Measurements from ENCODE around the gene MMEL1. TPM values are rescaled to one million over a fixed set of nuclear protein-coding genes. Genes with fewer than 3 reads are reported as not detected.

Gene MMEL1
- total RNA-seq, 4 donors from 2014 or later, result 0.78 to 1.7 (median 0.80) TPM; not detected in 1

DNA sequence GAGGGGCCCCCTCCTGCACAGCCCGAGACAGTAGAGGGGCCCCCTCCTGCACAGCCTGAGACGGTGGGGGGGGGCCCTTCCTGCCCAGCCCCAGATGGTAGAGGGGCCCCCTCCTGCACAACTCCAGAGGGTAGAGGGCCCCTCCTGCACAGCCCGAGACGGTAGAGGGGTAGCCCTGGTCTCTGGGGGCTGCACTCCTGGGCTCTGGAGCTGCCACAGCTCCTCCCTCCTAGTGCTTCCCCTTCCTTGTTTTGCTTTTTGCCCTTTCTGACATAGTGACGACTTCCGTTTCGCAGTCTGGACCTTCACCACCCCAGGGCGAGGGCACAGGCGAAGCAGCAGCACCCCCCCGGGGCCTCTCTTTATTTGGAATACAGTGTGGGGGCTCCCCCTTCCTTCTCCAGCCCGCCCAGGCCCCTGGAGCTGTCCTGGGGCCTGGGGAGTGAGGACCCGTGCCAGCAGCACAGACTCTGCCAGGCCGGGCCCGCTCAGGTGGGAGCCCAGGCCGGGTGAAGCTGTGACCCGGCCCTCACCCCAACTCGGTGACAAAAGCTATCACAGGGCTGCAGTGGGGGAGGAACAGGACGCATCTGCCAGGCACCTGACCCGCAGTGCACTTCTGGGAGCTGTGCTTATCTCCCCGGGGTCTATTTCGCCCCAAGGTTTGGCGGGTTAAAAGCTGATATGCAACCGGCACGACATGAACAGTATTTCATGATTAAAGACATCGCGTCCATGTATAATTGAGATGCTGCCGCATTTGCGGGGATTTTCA is 47.3 kb downstream of the MMEL1 start:
- Histone ChIP-seq H3K9me3 (no peaks in the 10 kb centered on the region), H3K27me3 (peaks cover 0 to 5% (median 0%) of the 10 kb centered on the region in 4 donors), H3K36me3 (peaks cover 0 to 19% (median 10%) of the 10 kb centered on the region in 4 donors), H3K4me3 (peak overlapping the region; percentile 82 to 95 (median 88)), H3K27ac (replicated peaks in 1 of 4) (peak overlapping the region; percentile 92 to 99 (median 98)), H3K4me1 (peaks cover 22 to 49% (median 40%) of the 10 kb centered on the region in 4 donors)
- DNase-seq (ENCODE audit: extremely low spot score), result peak; percentile 94
- WGBS, result 0% methylated on average over 8 of the region's 28 CpGs
- TF ChIP-seq POLR2A (IDR thresholded peaks at IDR 0.05; ENCODE audit: low read depth), result peak; percentile 32
- TF ChIP-seq, protein P1, sequence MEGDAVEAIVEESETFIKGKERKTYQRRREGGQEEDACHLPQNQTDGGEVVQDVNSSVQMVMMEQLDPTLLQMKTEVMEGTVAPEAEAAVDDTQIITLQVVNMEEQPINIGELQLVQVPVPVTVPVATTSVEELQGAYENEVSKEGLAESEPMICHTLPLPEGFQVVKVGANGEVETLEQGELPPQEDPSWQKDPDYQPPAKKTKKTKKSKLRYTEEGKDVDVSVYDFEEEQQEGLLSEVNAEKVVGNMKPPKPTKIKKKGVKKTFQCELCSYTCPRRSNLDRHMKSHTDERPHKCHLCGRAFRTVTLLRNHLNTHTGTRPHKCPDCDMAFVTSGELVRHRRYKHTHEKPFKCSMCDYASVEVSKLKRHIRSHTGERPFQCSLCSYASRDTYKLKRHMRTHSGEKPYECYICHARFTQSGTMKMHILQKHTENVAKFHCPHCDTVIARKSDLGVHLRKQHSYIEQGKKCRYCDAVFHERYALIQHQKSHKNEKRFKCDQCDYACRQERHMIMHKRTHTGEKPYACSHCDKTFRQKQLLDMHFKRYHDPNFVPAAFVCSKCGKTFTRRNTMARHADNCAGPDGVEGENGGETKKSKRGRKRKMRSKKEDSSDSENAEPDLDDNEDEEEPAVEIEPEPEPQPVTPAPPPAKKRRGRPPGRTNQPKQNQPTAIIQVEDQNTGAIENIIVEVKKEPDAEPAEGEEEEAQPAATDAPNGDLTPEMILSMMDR (IDR thresholded peaks at IDR 0.05), result no peak
- peak; percentile 71 to 90 for TF ChIP-seq POLR2AphosphoS5 (IDR thresholded peaks at IDR 0.05)
- intact Hi-C loops (cut with DNase I), result loop anchor here (2.0 kb wide), 2 partner anchors 57 to 173 kb away; partner anchors contain the start of gene PEX10

DNA sequence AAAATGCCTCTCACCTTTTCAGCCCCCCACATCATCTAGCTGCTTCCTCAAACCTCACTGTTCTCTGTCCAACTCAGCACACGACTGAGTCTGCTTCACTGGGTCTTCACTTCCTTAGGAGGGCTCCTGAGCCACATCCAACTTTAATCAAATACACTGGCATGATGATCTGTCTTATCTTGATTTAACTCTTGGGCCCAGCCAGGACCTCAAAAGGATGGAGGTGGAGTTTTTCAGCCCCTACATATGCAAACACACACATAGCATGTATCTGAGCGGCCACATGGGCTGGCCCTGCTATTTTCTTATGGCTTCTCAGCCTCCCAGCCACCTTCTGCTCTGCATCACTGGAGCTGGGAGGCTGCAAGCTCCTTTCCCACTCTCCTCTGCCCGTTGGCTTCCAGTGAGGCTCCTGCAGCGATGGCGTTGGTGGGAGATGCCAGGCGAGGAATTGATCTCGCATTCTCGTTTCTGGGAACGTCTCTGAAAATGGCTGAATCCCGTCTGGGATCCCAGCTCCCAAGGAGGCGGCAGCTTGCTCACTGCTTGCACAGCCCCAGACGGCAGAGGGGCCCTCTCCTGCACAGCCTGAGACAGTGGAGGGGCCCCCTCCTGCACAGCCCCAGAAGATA is 48.0 kb downstream of the MMEL1 start:
- H3K4me1 ChIP-seq, result peaks cover 22 to 49% (median 40%) of the 10 kb centered on the region in 4 donors
- peak overlapping the region; percentile 92 to 99 (median 98) for H3K27ac ChIP-seq (replicated peaks in 1 of 4)
- H3K36me3 ChIP-seq, result peaks cover 0 to 16% (median 9%) of the 10 kb centered on the region in 4 donors
- peaks cover 0 to 12% (median 0%) of the 10 kb centered on the region in 4 donors for H3K27me3 ChIP-seq
- no peak for DNase-seq (ENCODE audit: extremely low spot score)
- H3K4me3 ChIP-seq, result peak overlapping the region; percentile 82 to 95 (median 88)
- no peak for TF ChIP-seq POLR2AphosphoS5 (IDR thresholded peaks at IDR 0.05)
- TF ChIP-seq POLR2A (IDR thresholded peaks at IDR 0.05; ENCODE audit: low read depth), result no peak
- TF ChIP-seq, protein P1 (IDR thresholded peaks at IDR 0.05), result no peak
- no peak for TF ChIP-seq EP300 (IDR thresholded peaks at IDR 0.05)
- intact Hi-C loops (cut with DNase I), result loop anchor here (2.0 kb wide), 1 partner anchor 172 kb away; the partner anchor contains the start of gene PEX10
- WGBS, result 30% methylated on average over 4 of the region's 12 CpGs
- no peaks in the 10 kb centered on the region for H3K9me3 ChIP-seq

DNA sequence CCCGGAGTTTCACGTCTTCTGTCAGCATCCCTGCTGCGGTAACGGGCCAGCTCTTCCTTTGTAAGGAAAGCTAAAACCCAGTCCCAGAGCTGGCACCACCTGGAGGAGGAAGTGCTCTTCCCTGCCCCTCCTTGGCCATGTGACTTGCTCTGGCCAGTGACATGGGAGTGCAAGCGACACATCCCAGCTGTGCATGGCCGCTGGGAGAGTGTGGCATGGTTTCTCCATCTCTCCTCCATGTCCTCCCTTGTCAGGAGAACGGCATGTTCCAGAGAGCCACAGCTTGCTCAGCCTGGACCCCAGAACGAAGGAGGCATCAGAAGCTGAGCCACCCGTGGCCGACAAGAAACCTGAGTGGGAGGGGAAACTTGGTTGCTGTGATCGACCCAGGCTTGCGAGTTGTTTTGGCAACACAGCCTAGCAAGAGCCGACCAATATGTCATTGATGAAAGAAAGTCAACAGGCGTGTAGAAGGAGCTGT is 48.9 kb downstream of the MMEL1 start:
- H3K27ac ChIP-seq (replicated peaks in 1 of 4), result peak overlapping the region in 1 of 4 donors; percentile 98
- intact Hi-C loops (cut with DNase I), result loop anchor here (2.0 kb wide), 1 partner anchor 171 kb away; the partner anchor contains the start of gene PEX10

DNA sequence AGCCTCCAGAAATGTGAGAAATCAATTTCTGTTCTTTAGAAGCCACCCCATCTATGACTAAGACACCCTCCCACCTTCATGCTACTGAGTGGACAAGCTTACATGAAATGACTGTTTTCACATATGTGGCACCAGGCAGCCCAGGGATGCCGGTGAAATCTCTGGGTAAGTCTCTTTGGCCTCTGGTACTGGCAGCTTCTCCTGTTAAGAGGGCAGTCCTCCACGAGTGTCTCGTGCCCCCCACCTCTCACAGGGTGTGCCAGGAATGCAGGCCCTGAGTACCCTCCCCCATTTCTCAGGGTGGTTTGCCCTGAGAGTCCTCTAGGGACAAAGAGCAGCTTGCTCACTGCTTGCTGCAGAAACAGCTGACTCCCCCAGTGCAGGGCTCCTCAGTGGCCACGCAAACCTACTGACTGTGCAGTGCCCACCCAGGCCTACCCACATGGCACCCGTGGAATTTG is 49.5 kb downstream of the MMEL1 start:
- H3K27me3 ChIP-seq, result peaks cover 0 to 22% (median 3%) of the 10 kb centered on the region in 4 donors
- no peak overlapping the region for H3K4me3 ChIP-seq
- no peak overlapping the region for H3K27ac ChIP-seq (replicated peaks in 1 of 4)
- DNase-seq (ENCODE audit: extremely low spot score), result no peak
- peaks cover 0 to 2% (median 0%) of the 10 kb centered on the region in 4 donors for H3K36me3 ChIP-seq
- TF ChIP-seq EP300 (IDR thresholded peaks at IDR 0.05), result no peak
- no peaks in the 10 kb centered on the region for H3K9me3 ChIP-seq
- WGBS, result 78% methylated on average over 4 of the region's 5 CpGs
- intact Hi-C loops (cut with DNase I), result no loop called here
- peaks cover 28 to 45% (median 41%) of the 10 kb centered on the region in 4 donors for H3K4me1 ChIP-seq

More for the DNA sequence above, 48.9 kb downstream of the MMEL1 start:
- H3K9me3 ChIP-seq, result no peaks in the 10 kb centered on the region
- 45% methylated on average over 14 of the region's 14 CpGs for WGBS
- TF ChIP-seq, protein P1 (IDR thresholded peaks at IDR 0.05), result no peak
- TF ChIP-seq EP300 (IDR thresholded peaks at IDR 0.05) (no peak), POLR2AphosphoS5 (IDR thresholded peaks at IDR 0.05) (peak; percentile 30 to 41), POLR2A (IDR thresholded peaks at IDR 0.05; ENCODE audit: low read depth) (no peak)
- H3K36me3 ChIP-seq, result peaks cover 0 to 8% (median 2%) of the 10 kb centered on the region in 4 donors
- H3K4me1 ChIP-seq, result peaks cover 24 to 49% (median 41%) of the 10 kb centered on the region in 4 donors
- no peak for DNase-seq (ENCODE audit: extremely low spot score)
- peaks cover 0 to 19% (median under 1%) of the 10 kb centered on the region in 4 donors for H3K27me3 ChIP-seq
- no peak overlapping the region for H3K4me3 ChIP-seq
